SK-N-MC (cell line): Measurements from ENCODE around the gene FAM149A.

ENCODE experiments used
- DNase-seq: peaks from one replicate; pipeline ENCODE4 v3.0.0-alpha.2; 2011; ENCODE audit warnings: low read depth, low spot score
- H3K27ac ChIP-seq: fragments of 200-600 bp; sonication (generic); 2 replicates; pipeline ENCODE4 v1.5.1; 2016; ENCODE audit warnings: mixed run types
- H3K36me3 ChIP-seq: fragments of 200-600 bp; sonication (generic); 2 replicates; pipeline ENCODE4 v1.6.1; 2017; ENCODE audit warnings: antibody characterized with exemption, low read length, mixed read lengths; ENCODE audit not compliant: insufficient read depth
- H3K4me3 ChIP-seq: fragments of 200-600 bp; sonication (generic); 2 replicates; pipeline ENCODE4 v1.5.1; 2016
- H3K9ac ChIP-seq: fragments of 200-600 bp; sonication (generic); 2 replicates; pipeline ENCODE4 v1.8.0; 2017; ENCODE audit warnings: mixed run types, mixed read lengths; ENCODE audit not compliant: insufficient read length
- H3K9me3 ChIP-seq: fragments of 200-600 bp; sonication (generic); 2 replicates; pipeline ENCODE4 v1.6.1; 2017; ENCODE audit warnings: low read depth, mild to moderate bottlenecking, antibody characterized with exemption, low read length, moderate library complexity, mixed read lengths
- EZH2 ChIP-seq: fragments of 200-600 bp; sonication (generic); IDR thresholded peaks from one replicate; pipeline ENCODE4 v1.6.1; 2017; ENCODE audit warnings: antibody characterized with exemption
- FOXP2 ChIP-seq: optimal IDR thresholded peaks from 2 replicates; pipeline ENCODE3; 2011; ENCODE audit warnings: mild to moderate bottlenecking, moderate library complexity; ENCODE audit not compliant: insufficient read depth; ENCODE audit errors: extremely low read length, control extremely low read depth
- POLR2AphosphoS5 ChIP-seq: IDR thresholded peaks from 2 replicates; pipeline ENCODE4 v1.6.1; 2012; ENCODE audit warnings: mild to moderate bottlenecking, low read depth, low read length, borderline replicate concordance

FAM149A gene

GRCh38 chr4:186144198-186144945 is 39.9 kb downstream of the FAM149A start:
- Histone ChIP-seq H3K27ac (no peak overlapping the region), H3K36me3 (no peaks in the 10 kb centered on the region), H3K9me3 (no peaks in the 10 kb centered on the region), H3K4me3 (no peak overlapping the region), H3K9ac (no peak overlapping the region)
- DNase-seq, result no peak
- TF ChIP-seq EZH2 (no peak), FOXP2 (no peak), POLR2AphosphoS5 (no peak)

- no peak for TF ChIP-seq POLR2AphosphoS5
- no peak for TF ChIP-seq FOXP2
- no peak for TF ChIP-seq EZH2
- Histone ChIP-seq H3K4me3 (no peak overlapping the region), H3K36me3 (no peaks in the 10 kb centered on the region), H3K9me3 (no peaks in the 10 kb centered on the region), H3K9ac (no peak overlapping the region), H3K27ac (no peak overlapping the region)
- DNase-seq, result no peak
These were observed 40.6 kb downstream of the FAM149A start for GRCh38 chr4:186144946-186145569.

GRCh38 chr4:186146458-186146857 is 42.0 kb downstream of the FAM149A start:
- Histone ChIP-seq H3K4me3 (no peak overlapping the region), H3K9ac (no peak overlapping the region), H3K36me3 (no peaks in the 10 kb centered on the region), H3K27ac (no peak overlapping the region), H3K9me3 (no peaks in the 10 kb centered on the region)
- no peak for TF ChIP-seq EZH2
- TF ChIP-seq POLR2AphosphoS5, result no peak
- TF ChIP-seq FOXP2, result no peak
- no peak for DNase-seq

GRCh38 chr4:186148336-186148975 is 44.0 kb downstream of the FAM149A start:
- DNase-seq, result no peak
- no peak overlapping the region for H3K27ac ChIP-seq
- H3K36me3 ChIP-seq, result no peaks in the 10 kb centered on the region
- H3K9ac ChIP-seq, result no peak overlapping the region
- no peak overlapping the region for H3K4me3 ChIP-seq
- no peaks in the 10 kb centered on the region for H3K9me3 ChIP-seq
- TF ChIP-seq EZH2 (no peak), POLR2AphosphoS5 (no peak), FOXP2 (no peak)

GRCh38 chr4:186149872-186150271 is 45.4 kb downstream of the FAM149A start:
- H3K36me3 ChIP-seq, result no peaks in the 10 kb centered on the region

GRCh38 chr4:186150926-186151325 is 46.4 kb downstream of the FAM149A start:
- Histone ChIP-seq H3K9me3 (no peaks in the 10 kb centered on the region), H3K27ac (no peak overlapping the region), H3K4me3 (no peak overlapping the region), H3K9ac (no peak overlapping the region), H3K36me3 (no peaks in the 10 kb centered on the region)
- DNase-seq, result no peak
- TF ChIP-seq FOXP2 (no peak), EZH2 (no peak), POLR2AphosphoS5 (no peak)

More at GRCh38 chr4:186149872-186150271, 45.4 kb downstream of the FAM149A start:
- no peak overlapping the region for H3K27ac ChIP-seq
- H3K9ac ChIP-seq, result no peak overlapping the region
- no peaks in the 10 kb centered on the region for H3K9me3 ChIP-seq
- H3K4me3 ChIP-seq, result no peak overlapping the region
- DNase-seq, result no peak
- TF ChIP-seq POLR2AphosphoS5 (no peak), FOXP2 (no peak), EZH2 (no peak)

- no peak for TF ChIP-seq EZH2
- no peak for TF ChIP-seq POLR2AphosphoS5
- TF ChIP-seq FOXP2, result no peak
- Histone ChIP-seq H3K9ac (no peak overlapping the region), H3K4me3 (no peak overlapping the region), H3K36me3 (no peaks in the 10 kb centered on the region), H3K9me3 (no peaks in the 10 kb centered on the region), H3K27ac (no peak overlapping the region)
- DNase-seq, result no peak
These were observed 47.0 kb downstream of the FAM149A start for GRCh38 chr4:186151499-186151898.

- Histone ChIP-seq H3K36me3 (no peaks in the 10 kb centered on the region), H3K4me3 (no peak overlapping the region), H3K9me3 (no peaks in the 10 kb centered on the region), H3K27ac (no peak overlapping the region), H3K9ac (no peak overlapping the region)
- TF ChIP-seq POLR2AphosphoS5 (no peak), EZH2 (no peak), FOXP2 (no peak)
- DNase-seq, result no peak
These were observed 53.7 kb downstream of the FAM149A start for GRCh38 chr4:186158021-186158813.
